Activated CD4-positive, alpha-beta T cell treated with anti-CD3 and anti-CD28 coated beads, Interleukin-2, Interleukin-4, amounts not matched to agents 100 ng/mL and 50 ng/mL, durations not matched to agents 16 hours and 8 hours (primary cell): ENCODE measurements around the gene FGD6.
"Not testable (repeated sequence)": the region's sequence is repeated elsewhere in the genome, so short reads cannot be mapped to it uniquely, and the experiment has no call there.

Experiments
- DNase-seq: peaks from one replicate; pipeline ENCODE4 v3.0.0-alpha.2; 2020; ENCODE audit warnings: low spot score

Gene FGD6

GRCh38 chr12:95205016-95205624 is 12.1 kb downstream of the FGD6 start:
- no peak for DNase-seq

- no peak for DNase-seq
Measured at GRCh38 chr12:95204141-95204866, 13.0 kb downstream of the FGD6 start.

- DNase-seq: no peak
Measured at GRCh38 chr12:95203487-95204030, 13.7 kb downstream of the FGD6 start.

- DNase-seq: no peak
Measured at GRCh38 chr12:95202691-95203486, 14.4 kb downstream of the FGD6 start.

- DNase-seq: no peak
Measured at GRCh38 chr12:95201056-95201670, 16.1 kb downstream of the FGD6 start.

- DNase-seq: no peak
Measured at GRCh38 chr12:95200128-95200894, 17.0 kb downstream of the FGD6 start.

- no peak for DNase-seq
Measured at GRCh38 chr12:95198914-95199313, 18.4 kb downstream of the FGD6 start.

- DNase-seq: no peak
Measured at GRCh38 chr12:95197636-95198035, 19.6 kb downstream of the FGD6 start.

- DNase-seq: not testable (repeated sequence)
Measured at GRCh38 chr12:95196875-95197569, 20.2 kb downstream of the FGD6 start.

GRCh38 chr12:95195122-95195521 is 22.1 kb downstream of the FGD6 start:
- no peak for DNase-seq

GRCh38 chr12:95193139-95193538 is 24.1 kb downstream of the FGD6 start:
- DNase-seq: no peak

- DNase-seq: no peak
Measured at GRCh38 chr12:95192271-95192670, 25.0 kb downstream of the FGD6 start.

- no peak for DNase-seq
Measured at GRCh38 chr12:95191060-95191696, 26.1 kb downstream of the FGD6 start.

- no peak for DNase-seq
Measured at GRCh38 chr12:95187865-95188415, 29.3 kb downstream of the FGD6 start.

- no peak for DNase-seq
Measured at GRCh38 chr12:95185854-95186253, 31.4 kb downstream of the FGD6 start.

- DNase-seq: no peak
Measured at GRCh38 chr12:95185072-95185471, 32.2 kb downstream of the FGD6 start.

- DNase-seq: no peak
Measured at GRCh38 chr12:95184121-95184520, 33.1 kb downstream of the FGD6 start.

GRCh38 chr12:95182868-95183415 is 34.3 kb downstream of the FGD6 start:
- peak; percentile 45 for DNase-seq

- no peak for DNase-seq
Measured at GRCh38 chr12:95181103-95181502, 36.2 kb downstream of the FGD6 start.

- no peak for DNase-seq
Measured at GRCh38 chr12:95179011-95179410, 38.3 kb downstream of the FGD6 start.
